GM11168 (cell line): Measurements from ENCODE around the gene NRCAM.
"Not testable (repeated sequence)": the region's sequence is repeated elsewhere in the genome, so short reads cannot be mapped to it uniquely, and the experiment has no call there.

Experiments used
- in situ Hi-C: fragments of 300-500 bp; cut with MboI; formaldehyde crosslinking; loops from one replicate; pipeline ENCODE4 v1.12.0; 2022; ENCODE audit warnings: low sequenced_read_pairs; ENCODE audit not compliant: unreplicated experiment

NRCAM gene

GRCh38 chr7:108404509-108405420 lies 51.5 kb downstream of the NRCAM start:
- in situ Hi-C loops: no loop called here

GRCh38 chr7:108403597-108404217 lies 52.5 kb downstream of the NRCAM start:
- in situ Hi-C loops: no loop called here

DNA sequence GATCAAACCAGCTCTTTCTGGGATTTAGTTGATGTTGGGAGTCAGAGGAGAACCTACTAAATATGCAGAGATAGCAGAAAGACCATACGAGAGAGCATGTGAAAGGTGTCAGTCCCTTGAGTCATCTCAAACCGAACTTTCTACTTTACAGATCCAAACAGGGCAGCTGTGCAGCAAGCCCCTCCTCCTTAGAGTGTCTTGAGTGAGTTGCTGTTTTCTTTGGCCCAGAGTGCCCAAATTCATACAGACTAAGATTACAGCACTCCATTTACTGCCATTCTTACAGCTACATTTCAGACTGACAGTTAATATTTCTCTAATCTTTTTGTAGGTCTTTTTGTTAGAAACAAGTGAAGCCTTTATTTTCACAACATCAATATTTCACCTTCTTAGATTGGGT lies 53.4 kb downstream of the NRCAM start:
- in situ Hi-C loops: no loop called here

- in situ Hi-C loops: no loop called here
These were observed 60.2 kb downstream of the NRCAM start for GRCh38 chr7:108396080-108396479.

GRCh38 chr7:108395426-108395825 lies 60.8 kb downstream of the NRCAM start:
- in situ Hi-C loops: no loop called here

DNA sequence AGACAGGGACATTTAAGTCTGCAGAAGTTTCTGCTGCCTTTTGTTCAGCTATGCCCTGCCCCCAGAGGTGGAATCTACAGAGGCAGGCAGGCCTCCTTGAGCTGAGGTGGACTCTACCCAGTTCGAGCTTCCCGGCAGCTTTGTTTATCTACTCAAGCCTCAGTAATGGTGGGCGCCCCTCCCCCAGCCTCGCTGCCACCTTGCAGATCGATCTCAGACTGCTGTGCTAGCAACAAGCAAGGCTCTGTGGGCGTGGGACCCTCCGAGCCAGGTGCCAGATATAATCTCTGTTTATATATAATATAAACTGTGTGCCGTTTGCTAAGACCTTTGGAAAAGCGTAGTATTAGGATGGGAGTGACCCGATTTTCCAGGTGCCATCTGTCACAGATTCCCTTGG lies 63.1 kb downstream of the NRCAM start:
- in situ Hi-C loops: not testable (repeated sequence)

DNA sequence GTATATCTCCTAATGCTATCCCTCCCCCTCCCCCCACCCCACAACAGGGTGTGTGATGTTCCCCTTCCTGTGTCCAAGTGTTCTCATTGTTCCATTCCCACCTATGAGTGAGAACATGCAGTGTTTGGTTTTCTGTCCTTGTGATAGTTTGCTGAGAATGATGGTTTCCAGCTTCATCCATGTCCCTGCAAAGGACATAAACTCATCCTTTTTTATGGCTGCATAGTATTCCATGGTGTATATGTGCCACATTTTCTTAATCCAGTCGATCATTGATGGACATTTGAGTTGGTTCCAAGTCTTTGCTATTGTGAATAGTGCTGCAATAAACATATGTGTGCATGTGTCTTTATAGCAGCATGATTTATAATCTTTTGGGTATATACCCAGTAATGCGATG lies 68.5 kb downstream of the NRCAM start:
- in situ Hi-C loops: not testable (repeated sequence)

GRCh38 chr7:108385834-108386422 lies 70.3 kb downstream of the NRCAM start:
- in situ Hi-C loops: no loop called here

GRCh38 chr7:108384716-108385483 lies 71.3 kb downstream of the NRCAM start:
- in situ Hi-C loops: no loop called here

DNA sequence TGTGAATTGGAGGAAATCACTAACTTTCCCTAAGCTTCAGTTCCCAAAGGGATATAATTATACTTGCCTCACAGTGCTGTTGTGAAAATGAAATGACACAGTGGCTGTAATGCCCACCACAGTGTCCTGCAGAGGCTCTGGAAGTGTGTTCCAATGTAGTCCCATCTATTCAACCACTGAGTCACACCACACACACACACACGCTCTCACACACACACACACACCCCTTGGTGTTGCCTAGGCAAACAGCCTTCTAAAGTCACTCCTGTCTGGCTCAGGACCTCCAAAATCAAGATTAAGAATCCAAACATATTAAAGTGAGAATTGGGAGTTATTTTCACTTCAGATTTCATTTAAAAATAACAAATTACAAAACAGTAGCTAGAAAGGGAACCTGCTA lies 73.3 kb downstream of the NRCAM start:
- in situ Hi-C loops: no loop called here

DNA sequence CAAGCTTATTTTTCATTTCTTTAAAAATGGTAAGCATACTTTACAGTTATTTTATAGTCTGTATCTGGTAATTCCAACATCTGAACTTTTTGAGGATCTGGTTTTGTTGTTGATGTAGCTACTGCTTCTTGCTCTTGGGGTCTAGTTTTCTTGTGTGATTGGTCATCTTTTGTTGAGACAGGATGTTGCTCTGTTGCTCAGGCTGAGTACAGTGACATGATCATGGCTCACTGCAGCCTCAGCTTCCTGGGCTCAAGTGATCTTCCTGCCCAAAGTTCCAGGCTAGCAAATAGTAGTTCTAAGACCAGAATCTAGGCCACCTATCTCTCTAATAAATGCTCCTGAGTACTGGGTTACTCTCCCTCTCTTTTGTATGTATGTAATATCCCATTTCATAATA lies 75.7 kb downstream of the NRCAM start:
- in situ Hi-C loops: no loop called here

DNA sequence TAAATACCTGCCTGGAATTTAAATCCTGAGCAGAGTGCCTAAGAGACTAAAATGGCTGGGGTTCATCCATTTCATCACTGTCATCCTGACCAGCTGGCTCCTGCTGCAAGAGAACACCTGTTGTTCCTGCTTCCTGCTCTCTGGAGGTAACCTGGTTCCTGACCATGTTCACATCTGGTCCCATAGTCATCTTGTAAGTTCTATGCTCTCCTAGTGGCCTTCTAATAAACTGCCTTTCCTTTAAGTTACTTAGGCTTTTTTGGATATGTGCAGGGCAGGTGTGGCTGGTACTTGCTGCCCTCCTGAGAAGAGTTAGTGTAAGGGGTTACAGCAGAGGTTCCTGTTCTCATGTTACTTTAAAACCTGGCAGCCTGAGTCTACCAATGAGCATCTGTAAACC lies 80.0 kb downstream of the NRCAM start:
- in situ Hi-C loops: no loop called here

- in situ Hi-C loops: no loop called here
These were observed 80.6 kb downstream of the NRCAM start for GRCh38 chr7:108375668-108376067.

DNA sequence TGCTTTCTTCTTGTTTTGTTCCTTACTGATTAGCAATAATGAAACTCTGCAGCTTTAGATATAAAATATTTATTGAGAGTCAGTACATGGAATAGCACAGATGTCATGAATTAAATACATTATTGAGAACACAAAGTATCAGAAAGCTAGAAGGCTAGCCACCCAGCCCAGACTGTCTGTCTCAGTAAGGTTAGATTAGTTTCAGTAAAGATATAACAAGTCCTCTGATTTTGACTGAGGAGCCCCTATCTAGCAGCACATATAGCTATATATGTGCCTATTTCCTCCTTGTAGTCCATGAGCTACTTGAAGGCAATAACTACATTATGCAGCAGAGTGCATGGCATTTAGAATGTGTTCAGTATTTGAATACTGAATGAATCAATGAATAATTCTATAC lies 81.3 kb downstream of the NRCAM start:
- in situ Hi-C loops: no loop called here

DNA sequence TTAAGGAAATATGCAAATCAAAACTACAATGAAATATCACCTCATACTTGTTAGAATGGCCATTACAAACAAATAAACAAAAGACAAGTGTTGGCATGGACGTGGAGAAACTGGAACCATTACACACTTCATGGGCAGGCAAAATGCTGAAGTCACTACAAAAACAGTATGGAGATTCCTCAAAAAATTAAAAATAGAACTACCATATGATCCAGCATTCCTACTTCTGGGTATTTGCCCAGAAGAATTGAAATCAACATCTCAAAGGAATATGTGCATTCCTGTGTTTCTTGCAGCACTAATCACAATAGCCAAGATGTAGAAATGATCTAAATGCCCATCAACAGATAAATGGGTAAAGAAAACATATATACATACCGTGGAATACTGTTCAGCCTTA lies 83.6 kb downstream of the NRCAM start:
- in situ Hi-C loops: no loop called here

DNA sequence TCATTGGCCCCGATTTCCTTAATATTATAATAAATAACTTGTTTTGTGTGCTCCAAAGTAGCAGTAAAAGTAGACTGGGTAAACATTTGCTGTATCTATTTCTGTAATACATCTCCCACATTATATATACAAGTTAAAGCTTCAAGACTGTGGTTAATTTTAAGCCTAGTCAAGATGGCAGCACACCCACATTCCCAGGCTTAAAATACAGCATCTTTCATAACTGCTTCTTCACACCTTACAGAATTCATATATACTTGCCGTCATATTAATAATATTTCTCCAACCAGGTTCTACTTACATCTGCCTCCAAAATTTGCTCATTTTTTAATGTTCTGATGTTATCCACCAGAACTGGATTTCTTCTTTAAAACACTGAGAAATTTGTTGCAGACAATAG lies 85.6 kb downstream of the NRCAM start:
- in situ Hi-C loops: no loop called here

DNA sequence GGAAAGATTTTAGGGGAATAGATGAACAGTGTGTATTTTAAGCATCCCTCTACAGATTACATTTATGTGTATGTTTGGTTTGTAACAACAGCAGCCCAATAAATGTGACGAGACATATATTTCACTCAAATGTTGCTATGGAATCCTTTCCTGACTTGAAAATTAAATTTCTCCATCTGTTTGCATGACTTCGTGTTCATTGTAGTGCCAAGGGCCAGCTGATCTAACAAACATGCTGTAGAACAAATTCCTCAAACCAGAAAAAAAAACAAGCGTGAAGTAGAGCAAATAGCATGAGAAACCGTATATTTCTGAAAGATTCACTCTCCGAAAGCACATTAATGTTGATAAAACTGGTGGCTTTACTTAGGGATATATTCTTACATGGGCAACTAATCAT lies 87.8 kb downstream of the NRCAM start:
- in situ Hi-C loops: no loop called here

DNA sequence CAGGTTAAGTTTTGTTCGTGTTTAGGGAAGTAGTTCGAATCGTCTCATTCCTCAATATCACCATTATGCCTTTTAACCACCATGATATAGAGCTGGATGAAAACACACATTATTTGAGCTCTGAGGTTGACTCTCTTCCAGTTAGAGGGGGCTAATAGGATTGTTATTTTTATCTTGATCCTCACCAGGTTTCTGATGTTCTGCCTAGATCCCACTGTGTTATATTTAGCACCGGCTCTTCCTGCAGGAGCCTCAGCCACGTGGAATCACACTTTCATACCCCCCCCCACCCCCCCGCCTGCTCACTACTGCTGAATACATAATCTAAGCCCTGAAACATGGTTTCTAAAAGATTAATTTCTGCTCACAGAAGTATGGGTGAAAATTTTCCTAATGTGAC lies 88.3 kb downstream of the NRCAM start:
- in situ Hi-C loops: no loop called here

DNA sequence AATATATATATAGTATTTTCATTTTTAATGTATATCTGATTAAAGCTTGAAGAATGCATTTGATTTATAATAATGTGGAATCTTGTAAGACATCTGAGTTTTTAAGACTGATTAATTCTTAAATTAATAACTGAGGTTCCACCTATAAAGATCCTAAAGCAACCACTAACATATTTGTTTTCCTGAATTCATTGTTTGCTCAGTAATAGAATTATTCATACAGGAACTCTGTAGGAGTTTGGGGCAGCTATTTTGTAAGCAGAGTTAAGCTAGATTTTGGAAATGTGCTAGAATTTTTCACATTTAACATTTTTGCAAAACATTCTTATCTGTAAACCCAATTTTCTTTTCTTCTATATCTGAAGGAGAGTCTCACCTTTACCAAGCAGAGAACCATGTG lies 88.9 kb downstream of the NRCAM start:
- in situ Hi-C loops: no loop called here

GRCh38 chr7:108363659-108364058 lies 92.6 kb downstream of the NRCAM start:
- in situ Hi-C loops: no loop called here
